IMR-90 (cell line): ENCODE measurements around the gene C1QTNF5. TPM values are rescaled to one million over a fixed set of nuclear protein-coding genes. Genes with fewer than 3 reads are reported as not detected.
A peak's percentile ranks its signal among the peaks of the same experiment; 100 is the strongest.

Source experiments
- ATAC-seq: fragments of 200-7000 bp; cut with Tn5 transposase; 2 replicates; pipeline ENCODE4 v1.9.1; 2020; ENCODE audit warnings: low read depth, mild to moderate bottlenecking, moderate library complexity
- BruUV-seq: library from RNA; stranded (reverse); fragments of 400-500 nt; replicated peaks from 2 replicates; lab custom pipeline; 2021; lab: Mats Ljungman, UMichigan
- CTCF ChIA-PET: fragments of 300-600 bp; formaldehyde crosslinking; extraction: SDS; loops from one replicate; lab custom pipeline; 2021; ENCODE audit warnings: antibody characterized with exemption; lab: Yijun Ruan, JAX
- POLR2A ChIA-PET: fragments of 300-600 bp; sonication (Branson Sonifier 250); formaldehyde crosslinking; loops from one replicate; lab custom pipeline; 2022; ENCODE audit warnings: antibody characterized with exemption; ENCODE audit not compliant: unreplicated experiment; lab: Charles Lee
- DNase-seq: peaks from one replicate; pipeline ENCODE4 v3.0.0; 2013
- H2AFZ ChIP-seq: replicated peaks from 2 replicates; pipeline ENCODE3; 2013; ENCODE audit warnings: low read length, mild to moderate bottlenecking; ENCODE audit not compliant: poor library complexity
- H2AK5ac ChIP-seq: 2 replicates; pipeline ENCODE4 v1.6.1; 2013; ENCODE audit warnings: low read depth, low read length, inconsistent platforms
- H2AK9ac ChIP-seq: replicated peaks from 2 replicates; pipeline ENCODE3; 2013; ENCODE audit warnings: mild to moderate bottlenecking, low read depth, low read length, moderate library complexity; ENCODE audit not compliant: poor library complexity
- H2BK120ac ChIP-seq: 2 replicates; pipeline ENCODE4 v1.6.1; 2013; ENCODE audit warnings: low read depth, low read length, inconsistent platforms
- H2BK15ac ChIP-seq: 3 replicates; pipeline ENCODE4 v1.6.1; 2013; ENCODE audit warnings: low read depth, low read length, inconsistent platforms
- H2BK20ac ChIP-seq: 2 replicates; pipeline ENCODE4 v1.6.1; 2013; ENCODE audit warnings: low read depth, mild to moderate bottlenecking, inconsistent platforms, low read length, moderate library complexity
- H2BK5ac ChIP-seq: 2 replicates; pipeline ENCODE4 v1.6.1; 2013; ENCODE audit warnings: mild to moderate bottlenecking, low read depth, low read length, inconsistent platforms; ENCODE audit not compliant: poor library complexity, severe bottlenecking
- H3K14ac ChIP-seq: replicated peaks from 2 replicates; pipeline ENCODE4 v1.6.1; 2013; ENCODE audit warnings: low read depth, low read length, inconsistent platforms
- H3K18ac ChIP-seq: 2 replicates; pipeline ENCODE4 v1.6.1; 2013; ENCODE audit warnings: low read depth, low read length, control low read depth
- H3K23ac ChIP-seq: 2 replicates; pipeline ENCODE4 v1.6.1; 2013; ENCODE audit warnings: low read depth, low read length, inconsistent platforms
- H3K27ac ChIP-seq: 2 replicates; pipeline ENCODE4 v1.5.1; 2013; ENCODE audit warnings: mild to moderate bottlenecking, control low read depth, low read length; ENCODE audit not compliant: insufficient read depth
- H3K27me3 ChIP-seq: 2 replicates; pipeline ENCODE4 v1.6.1; 2013; ENCODE audit warnings: low read length; ENCODE audit not compliant: control insufficient read depth, insufficient read depth
- H3K36me3 ChIP-seq: 2 replicates; pipeline ENCODE4 v1.6.1; 2013; ENCODE audit warnings: low read length, mixed read lengths; ENCODE audit not compliant: control insufficient read depth, insufficient read depth
- H3K4ac ChIP-seq: 2 replicates; pipeline ENCODE4 v1.6.1; 2013; ENCODE audit warnings: low read depth, low read length, inconsistent platforms
- H3K4me1 ChIP-seq: 2 replicates; pipeline ENCODE4 v1.6.1; 2013; ENCODE audit warnings: low read length, mixed read lengths; ENCODE audit not compliant: control insufficient read depth, insufficient read depth
- H3K4me2 ChIP-seq: 2 replicates; pipeline ENCODE4 v1.6.1; 2013; ENCODE audit warnings: low read depth, mild to moderate bottlenecking, control low read depth, low read length, moderate library complexity
- H3K4me3 ChIP-seq: 2 replicates; pipeline ENCODE4 v1.5.1; 2013; ENCODE audit warnings: low read depth, mild to moderate bottlenecking, control low read depth, low read length, moderate library complexity; ENCODE audit not compliant: insufficient read depth
- H3K56ac ChIP-seq: 2 replicates; pipeline ENCODE4 v1.6.1; 2013; ENCODE audit warnings: low read length, inconsistent platforms; ENCODE audit not compliant: insufficient read depth; ENCODE audit errors: extremely low read depth
- H3K79me1 ChIP-seq, 2 experiments: 2 replicates each; pipeline ENCODE4 v1.6.1; 2013; ENCODE audit warnings: low read length in 2 of 2, inconsistent platforms in 1 of 2, low read depth in 1 of 2
- H3K9ac ChIP-seq: 2 replicates; pipeline ENCODE4 v1.6.1; 2013; ENCODE audit warnings: low read depth, low read length, control low read depth
- H3K9me1 ChIP-seq: 2 replicates; pipeline ENCODE4 v1.6.1; 2013; ENCODE audit warnings: low read length, inconsistent platforms; ENCODE audit not compliant: insufficient read depth
- H3K9me3 ChIP-seq: 2 replicates; pipeline ENCODE4 v1.6.1; 2013; ENCODE audit warnings: low read length; ENCODE audit not compliant: control insufficient read depth, insufficient read depth
- H4K20me1 ChIP-seq: 2 replicates; pipeline ENCODE4 v1.6.1; 2013; ENCODE audit warnings: low read length, inconsistent platforms; ENCODE audit not compliant: insufficient read depth
- H4K5ac ChIP-seq: 2 replicates; pipeline ENCODE4 v1.6.1; 2013; ENCODE audit warnings: mild to moderate bottlenecking, low read depth, low read length, control low read depth
- H4K8ac ChIP-seq, 2 experiments: 2 replicates each; pipeline ENCODE4 v1.6.1; 2013; ENCODE audit warnings: low read depth in 2 of 2, low read length in 2 of 2, control low read depth in 1 of 2, inconsistent platforms in 1 of 2
- H4K91ac ChIP-seq: 2 replicates; pipeline ENCODE4 v1.6.1; 2013; ENCODE audit warnings: low read depth, low read length, inconsistent platforms; ENCODE audit not compliant: insufficient read depth
- BHLHE40 ChIP-seq: fragments of 150-350 bp; IDR thresholded peaks from 2 replicates; pipeline ENCODE4 v1.6.1; 2016; ENCODE audit warnings: mild to moderate bottlenecking, low read depth, low read length
- CEBPB ChIP-seq: IDR thresholded peaks from 2 replicates; pipeline ENCODE4 v1.6.1; 2012; ENCODE audit warnings: low read depth, low read length, improper control_type of control experiment
- ELK1 ChIP-seq: fragments of 150-350 bp; IDR thresholded peaks from 2 replicates; pipeline ENCODE4 v1.6.1; 2016; ENCODE audit warnings: low read depth, mild to moderate bottlenecking, low read length, moderate library complexity, borderline replicate concordance
- FOS ChIP-seq: fragments of 150-350 bp; IDR thresholded peaks from 2 replicates; pipeline ENCODE4 v1.6.1; 2016; ENCODE audit warnings: low read depth, low read length
- MAZ ChIP-seq: IDR thresholded peaks from 2 replicates; pipeline ENCODE4 v1.6.1; 2012; ENCODE audit warnings: low read depth, mild to moderate bottlenecking, low read length, improper control_type of control experiment, moderate library complexity, borderline replicate concordance
- MXI1 ChIP-seq: IDR thresholded peaks from 2 replicates; pipeline ENCODE4 v1.6.1; 2012; ENCODE audit warnings: low read depth, mild to moderate bottlenecking, low read length, moderate library complexity, borderline replicate concordance
- NFE2L2 ChIP-seq: fragments of 150-350 bp; IDR thresholded peaks from 2 replicates; pipeline ENCODE4 v1.6.1; 2016; ENCODE audit warnings: low read depth, mild to moderate bottlenecking, low read length
- POLR2A ChIP-seq: IDR thresholded peaks from 2 replicates; pipeline ENCODE4 v1.6.1; 2012; ENCODE audit warnings: mild to moderate bottlenecking, low read depth, low read length
- RFX5 ChIP-seq: IDR thresholded peaks from 2 replicates; pipeline ENCODE4 v1.8.0; 2012; ENCODE audit warnings: low read depth, mild to moderate bottlenecking, low read length, moderate library complexity
- SMC3 ChIP-seq: fragments of 150-350 bp; IDR thresholded peaks from 2 replicates; pipeline ENCODE4 v1.6.1; 2016; ENCODE audit warnings: low read depth, mild to moderate bottlenecking, antibody characterized with exemption, low read length, moderate library complexity
- USF2 ChIP-seq: fragments of 150-350 bp; IDR thresholded peaks from 2 replicates; pipeline ENCODE4 v1.6.1; 2017; ENCODE audit warnings: mild to moderate bottlenecking, antibody characterized with exemption, low read length, low read depth
- WGBS, 2 experiments: methylation state at CpG; one replicate each; pipeline versions ENCODE4 v1.1.5 to v1.1.7; 2013; ENCODE audit warnings: missing lambda C conversion rate in 2 of 2; ENCODE audit not compliant: insufficient read length in 1 of 2; ENCODE audit errors: extremely low coverage in 2 of 2; 5-methylcytosine and 5-hydroxymethylcytosine counted together
- dilution Hi-C: fragments of 300-500 bp; cut with HindIII; formaldehyde crosslinking; loops from one replicate; pipeline ENCODE4 v1.14.3; 2018; ENCODE audit warnings: low sequenced_read_pairs; ENCODE audit not compliant: unreplicated experiment
- in situ Hi-C: fragments of 300-500 bp; cut with MboI; formaldehyde crosslinking; loops from 3 replicates; pipeline ENCODE4 v1.14.3; 2019; ENCODE audit warnings: low sequenced_read_pairs, inconsistent platforms, mixed read lengths
- intact Hi-C: fragments of 100-400 bp; cut with micrococcal nuclease; formaldehyde crosslinking; loops from 2 replicates; pipeline ENCODE4 v1.10.0; 2022
- polyA plus RNA-seq, 3 experiments: library from polyadenylated mRNA; depleted of rRNA; stranded (reverse); fragments of >200 nt; gene quantifications; 2 replicates each; pipeline ENCODE4 v1.2.3, GENCODE V29; 2012; ENCODE audit warnings: low replicate concordance in 1 of 3
- total RNA-seq: library from RNA; depleted of rRNA; stranded (reverse); fragments of >200 nt; gene quantifications from 2 replicates; pipeline ENCODE4 v1.2.3, GENCODE V29; 2012

Gene C1QTNF5
- total and polyA plus RNA-seq, 2 of the 4 experiments (the other 2 are of a cell fraction) = 2.0 to 5.4 TPM

GRCh38 chr11:119315131-119316015 lies 25.3 kb downstream of the C1QTNF5 start (continued):
- no peak for TF ChIP-seq USF2
- no peak for TF ChIP-seq RFX5

- POLR2A ChIA-PET = no interaction called here
- in situ Hi-C loops = no loop called here
- TF ChIP-seq FOS (no peak), RFX5 (no peak), SMC3 (no peak), POLR2A (no peak), MXI1 (no peak), ELK1 (no peak), BHLHE40 (no peak), MAZ (no peak), USF2 (no peak), CEBPB (no peak), NFE2L2 (no peak)
These were observed 26.0 kb downstream of the C1QTNF5 start for GRCh38 chr11:119314726-119315125.

More at GRCh38 chr11:119314726-119315125, 26.0 kb downstream of the C1QTNF5 start:
- H3K36me3 ChIP-seq = peaks cover 41% of the 10 kb centered on the region
- no peak overlapping the region for H2BK20ac ChIP-seq
- no peak overlapping the region for H4K8ac ChIP-seq
- no peak overlapping the region for H3K56ac ChIP-seq
- H3K9ac ChIP-seq = no peak overlapping the region; the same call in 1 of the 2 replicates
- 75% methylated on average over 2 of the region's 18 CpGs; no CpG with 5 or more reads in 1 of the 2 experiments for WGBS, 2 experiments
- BruUV-seq = no TSS peak
- no peaks in the 10 kb centered on the region for H3K27me3 ChIP-seq
- H3K14ac ChIP-seq = no peak overlapping the region
- no peak overlapping the region for H4K5ac ChIP-seq
- no peak overlapping the region for H3K18ac ChIP-seq
- dilution Hi-C loops (no loop called here), intact Hi-C loops (no loop called here)
- H3K27ac ChIP-seq = no peak overlapping the region; the same call in 1 of the 2 replicates
- peaks cover 22% of the 10 kb centered on the region for H3K9me1 ChIP-seq
- H3K4me2 ChIP-seq = peak overlapping the region; percentile 71; the same call in 1 of the 2 replicates
- ATAC-seq = no peak
- no peak overlapping the region for H3K23ac ChIP-seq
- H3K4ac ChIP-seq = 0 out of 2 replicates have a peak overlapping the region, but pooled peaks have one; percentile 82
- no peak overlapping the region for H2AK9ac ChIP-seq
- no peak for DNase-seq
- H2BK5ac ChIP-seq = peak overlapping the region; percentile 79
- H2AFZ ChIP-seq = peak overlapping the region; percentile 93
- H3K79me1 ChIP-seq = peaks cover 15 to 52% of the 10 kb centered on the region in 2 experiments; a peak in 3 of 4 replicates
- peaks cover 19% of the 10 kb centered on the region for H4K20me1 ChIP-seq
- no peak overlapping the region for H4K91ac ChIP-seq
- no peak overlapping the region for H2AK5ac ChIP-seq
- H3K9me3 ChIP-seq = no peaks in the 10 kb centered on the region
- no peak overlapping the region for H2BK120ac ChIP-seq
- H3K4me1 ChIP-seq = peaks cover 37% of the 10 kb centered on the region
- CTCF ChIA-PET = interaction anchor here (0.7 to 1.5 kb wide), 3 partner anchors 8 to 47 kb away, joined by 3 to 4 read pairs (median 3); no protein-coding TSS in a partner anchor
- no peak overlapping the region for H3K4me3 ChIP-seq
- no peak overlapping the region for H2BK15ac ChIP-seq
